ENCODE measurements around the gene HMGXB4. TPM values are rescaled to one million over a fixed set of nuclear protein-coding genes. Genes with fewer than 3 reads are reported as not detected.

HMGXB4 gene
- total RNA-seq, 2 donors from 2014 or later, result 14.7 to 15.7 TPM

DNA sequence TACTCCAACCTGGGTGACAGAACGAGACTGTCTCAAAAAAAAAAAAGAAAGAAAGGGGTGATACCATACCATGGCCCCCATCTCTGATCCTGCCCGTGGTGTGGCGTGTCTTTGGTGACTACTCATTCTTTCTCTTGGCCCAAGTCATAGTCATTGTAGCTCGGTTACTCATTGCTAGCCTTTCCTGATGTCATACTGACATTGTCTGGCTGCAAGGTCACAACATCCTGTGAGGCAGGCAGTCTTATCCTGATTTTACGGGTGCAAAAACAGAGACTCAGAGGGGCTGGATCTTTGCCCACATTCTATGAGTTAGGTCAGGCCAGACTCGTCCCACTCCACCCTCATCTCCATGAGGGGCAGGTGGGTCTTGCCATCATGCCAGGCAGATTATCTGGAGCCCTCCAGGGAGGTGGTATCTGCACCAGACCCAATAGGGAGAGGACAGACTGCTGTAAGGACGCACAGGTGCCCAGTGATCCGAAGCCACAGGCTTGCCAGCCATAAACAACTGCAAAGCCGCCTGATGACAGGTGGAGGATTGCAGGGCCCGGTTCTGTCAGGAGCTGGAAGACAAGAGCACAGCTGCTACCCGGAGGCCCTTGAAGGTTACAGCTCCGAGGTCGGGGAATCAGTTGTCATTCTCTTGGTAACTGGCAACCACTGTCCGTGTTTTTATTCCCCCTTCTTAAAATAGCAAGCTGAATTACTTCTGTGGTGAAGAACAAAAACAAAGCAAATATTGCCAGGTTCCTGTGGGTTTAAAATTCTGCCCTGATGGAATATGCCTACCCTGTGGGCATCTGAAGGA lies 56.2 kb downstream of the HMGXB4 start:
- H3K27me3 ChIP-seq (replicated peaks; ENCODE audit: insufficient read depth), result no peaks in the 10 kb centered on the region
- TF ChIP-seq, protein P1, sequence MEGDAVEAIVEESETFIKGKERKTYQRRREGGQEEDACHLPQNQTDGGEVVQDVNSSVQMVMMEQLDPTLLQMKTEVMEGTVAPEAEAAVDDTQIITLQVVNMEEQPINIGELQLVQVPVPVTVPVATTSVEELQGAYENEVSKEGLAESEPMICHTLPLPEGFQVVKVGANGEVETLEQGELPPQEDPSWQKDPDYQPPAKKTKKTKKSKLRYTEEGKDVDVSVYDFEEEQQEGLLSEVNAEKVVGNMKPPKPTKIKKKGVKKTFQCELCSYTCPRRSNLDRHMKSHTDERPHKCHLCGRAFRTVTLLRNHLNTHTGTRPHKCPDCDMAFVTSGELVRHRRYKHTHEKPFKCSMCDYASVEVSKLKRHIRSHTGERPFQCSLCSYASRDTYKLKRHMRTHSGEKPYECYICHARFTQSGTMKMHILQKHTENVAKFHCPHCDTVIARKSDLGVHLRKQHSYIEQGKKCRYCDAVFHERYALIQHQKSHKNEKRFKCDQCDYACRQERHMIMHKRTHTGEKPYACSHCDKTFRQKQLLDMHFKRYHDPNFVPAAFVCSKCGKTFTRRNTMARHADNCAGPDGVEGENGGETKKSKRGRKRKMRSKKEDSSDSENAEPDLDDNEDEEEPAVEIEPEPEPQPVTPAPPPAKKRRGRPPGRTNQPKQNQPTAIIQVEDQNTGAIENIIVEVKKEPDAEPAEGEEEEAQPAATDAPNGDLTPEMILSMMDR (IDR thresholded peaks at IDR 0.05), result no peak
- H3K36me3 ChIP-seq, result peaks cover 2% of the 10 kb centered on the region
- peaks cover 25 to 50% of the 10 kb centered on the region in 2 donors for H3K4me1 ChIP-seq (ENCODE audit: control insufficient read depth in 1 of 2, low read depth in 2 of 2)
- H3K4me3 ChIP-seq, result peak overlapping the region; percentile 28
- peak; percentile 89 for ATAC-seq (ENCODE audit: insufficient number of reproducible peaks, low FRiP score, low read depth)
- H3K27ac ChIP-seq, result peak overlapping the region; percentile 79 to 94
- peak; percentile 62 for DNase-seq (ENCODE audit: low spot score)
- no peaks in the 10 kb centered on the region for H3K9me3 ChIP-seq

DNA sequence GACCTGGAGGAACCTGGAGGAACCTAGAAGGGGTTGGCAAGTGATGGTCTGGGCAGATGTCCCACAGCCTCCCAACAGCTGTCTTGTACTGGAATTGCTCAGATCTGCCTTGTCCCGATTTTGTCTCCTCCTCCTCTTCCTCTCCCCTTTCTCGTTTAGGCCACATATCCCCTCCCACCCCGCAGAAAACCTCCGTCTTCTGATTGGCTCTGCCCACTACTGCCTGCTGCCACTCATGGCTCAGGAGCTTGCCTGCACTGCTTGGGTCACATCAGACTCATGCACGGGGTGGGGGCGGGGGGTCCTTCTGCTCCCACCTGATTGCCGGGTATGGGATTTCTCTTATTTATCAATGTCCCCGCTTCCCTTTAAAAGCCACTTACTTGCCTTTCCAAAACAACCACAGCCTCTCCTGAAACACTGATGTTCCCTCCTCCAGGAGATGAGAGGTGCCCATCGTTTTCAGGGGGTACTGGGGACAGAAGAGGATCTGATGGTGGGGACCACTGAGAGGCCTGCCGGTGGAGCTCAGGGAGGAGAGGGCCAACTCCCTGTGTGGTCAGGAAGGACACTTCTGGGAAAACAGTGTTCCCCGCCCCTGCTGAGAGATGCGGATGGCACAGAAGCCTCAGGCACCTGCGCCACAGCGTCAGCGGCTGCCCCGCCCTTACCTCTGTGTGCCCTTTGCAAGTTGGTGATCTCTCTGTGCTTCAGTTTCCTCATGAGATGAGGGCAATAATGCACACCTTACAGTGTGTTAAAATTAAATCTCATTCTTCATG lies 57.1 kb downstream of the HMGXB4 start:
- TF ChIP-seq, protein P1 (IDR thresholded peaks at IDR 0.05), result no peak
- Histone ChIP-seq H3K4me3 (no peak overlapping the region), H3K36me3 (peaks cover 6% of the 10 kb centered on the region), H3K9me3 (no peaks in the 10 kb centered on the region), H3K27ac (peak overlapping the region; percentile 79 to 94), H3K4me1 (ENCODE audit: control insufficient read depth in 1 of 2, low read depth in 2 of 2) (peaks cover 25 to 50% of the 10 kb centered on the region in 2 donors), H3K27me3 (replicated peaks; ENCODE audit: insufficient read depth) (no peaks in the 10 kb centered on the region)
- ATAC-seq (ENCODE audit: insufficient number of reproducible peaks, low FRiP score, low read depth) (no peak), DNase-seq (ENCODE audit: low spot score) (no peak)

DNA sequence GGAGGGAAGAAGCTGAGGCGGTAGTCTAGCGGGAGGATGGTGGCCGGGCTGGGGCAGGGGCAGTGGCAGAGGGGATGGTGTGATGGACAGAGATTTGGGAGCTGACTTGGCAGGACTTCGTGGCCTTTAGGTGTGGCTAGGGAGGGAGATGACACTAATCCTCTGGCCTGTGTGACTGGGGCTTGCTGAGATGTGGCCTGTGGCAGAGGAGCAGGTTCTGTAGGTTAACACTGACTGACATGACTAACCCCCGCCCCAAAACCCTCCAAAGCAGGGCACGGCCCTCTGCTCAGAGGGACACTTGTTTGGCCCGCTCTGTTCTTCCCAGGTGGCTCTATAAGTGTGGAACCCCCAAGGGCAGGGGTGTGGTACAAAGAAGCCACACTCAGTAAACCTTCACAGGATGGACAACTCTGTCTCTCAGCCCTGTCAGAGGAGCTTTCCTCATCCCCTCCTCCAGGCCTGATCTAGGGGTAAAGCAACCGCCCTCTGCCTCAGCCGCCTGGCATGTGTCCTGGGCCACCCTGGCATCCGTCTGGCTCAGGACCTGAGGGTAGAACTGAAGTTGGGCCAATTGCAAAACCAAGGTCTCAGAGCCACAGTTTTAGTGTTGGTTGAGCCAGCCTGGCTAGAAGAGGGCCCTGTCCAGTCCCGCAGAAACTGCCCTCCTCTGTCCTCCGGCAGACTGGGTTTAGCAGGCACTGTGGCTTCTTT lies 58.0 kb downstream of the HMGXB4 start:
- TF ChIP-seq, protein P1 (IDR thresholded peaks at IDR 0.05), result no peak
- DNase-seq (ENCODE audit: low spot score), result no peak
- H3K27ac ChIP-seq, result peak overlapping the region; percentile 55 to 94

DNA sequence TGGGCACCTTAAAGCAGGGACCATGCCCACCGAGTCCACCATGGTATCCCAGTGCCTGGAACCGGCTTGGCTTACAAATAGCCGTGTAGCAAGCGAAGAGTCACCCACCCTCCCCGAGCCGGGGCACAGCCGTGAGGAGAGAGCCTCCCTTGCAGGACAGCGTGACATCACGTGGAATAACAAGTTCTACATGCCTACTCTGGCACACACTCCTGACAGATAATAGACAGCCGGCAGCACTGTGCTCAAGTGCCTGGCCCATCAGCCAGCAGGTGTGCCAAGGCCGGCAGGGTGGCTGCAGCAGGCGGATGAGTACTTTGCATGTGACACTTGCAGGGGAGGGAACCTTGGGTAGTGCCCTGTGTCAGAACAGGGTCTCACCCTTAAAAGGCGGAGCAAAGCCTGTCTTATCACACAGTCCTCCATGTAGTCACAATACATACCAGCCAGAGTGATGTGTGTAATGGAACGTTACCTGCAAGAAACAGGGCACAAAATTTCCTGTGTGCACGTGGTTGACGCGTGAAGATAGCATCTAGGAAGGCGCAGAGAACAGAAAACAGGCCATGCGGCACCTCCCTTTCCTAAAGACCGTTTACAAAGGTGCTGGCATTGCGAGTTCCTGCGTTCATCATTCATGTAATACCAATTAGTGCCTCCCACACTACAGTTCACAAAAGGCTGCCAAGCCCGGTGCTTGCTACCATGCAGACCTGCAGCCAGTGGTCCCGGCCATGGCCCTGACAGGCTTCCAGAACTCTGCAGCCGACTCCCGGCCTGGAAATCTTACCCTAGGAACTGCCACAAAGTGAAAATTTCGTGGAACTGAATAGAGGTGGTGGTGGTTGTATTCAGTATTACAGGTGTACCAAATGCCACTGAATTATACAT lies 58.8 kb downstream of the HMGXB4 start:
- H3K27ac ChIP-seq, result peak overlapping the region in 1 of 2 donors; percentile 94
- TF ChIP-seq, protein P1 (IDR thresholded peaks at IDR 0.05), result no peak
- peaks cover 25 to 50% of the 10 kb centered on the region in 2 donors for H3K4me1 ChIP-seq (ENCODE audit: control insufficient read depth in 1 of 2, low read depth in 2 of 2)
- H3K27me3 ChIP-seq (replicated peaks; ENCODE audit: insufficient read depth), result no peaks in the 10 kb centered on the region
- H3K4me3 ChIP-seq, result no peak overlapping the region
- no peak for DNase-seq (ENCODE audit: low spot score)
- H3K9me3 ChIP-seq, result no peaks in the 10 kb centered on the region
- ATAC-seq (ENCODE audit: insufficient number of reproducible peaks, low FRiP score, low read depth), result no peak
- peaks cover 10% of the 10 kb centered on the region for H3K36me3 ChIP-seq

More for the DNA sequence above, 58.0 kb downstream of the HMGXB4 start:
- Histone ChIP-seq H3K4me1 (ENCODE audit: control insufficient read depth in 1 of 2, low read depth in 2 of 2) (peaks cover 25 to 50% of the 10 kb centered on the region in 2 donors), H3K9me3 (no peaks in the 10 kb centered on the region), H3K36me3 (peaks cover 6% of the 10 kb centered on the region), H3K4me3 (no peak overlapping the region), H3K27me3 (replicated peaks; ENCODE audit: insufficient read depth) (no peaks in the 10 kb centered on the region)
- ATAC-seq (ENCODE audit: insufficient number of reproducible peaks, low FRiP score, low read depth), result no peak
